HG03354 (cell line): ENCODE data around the gene MEDAG.

Source experiments
- ATAC-seq: cut with Tn5 transposase; IDR thresholded peaks from one replicate; pipeline ENCODE4 v1.9.1; 2021; ENCODE audit warnings: mild to moderate bottlenecking; ENCODE audit not compliant: unreplicated experiment, poor library complexity, severe bottlenecking

MEDAG gene

DNA sequence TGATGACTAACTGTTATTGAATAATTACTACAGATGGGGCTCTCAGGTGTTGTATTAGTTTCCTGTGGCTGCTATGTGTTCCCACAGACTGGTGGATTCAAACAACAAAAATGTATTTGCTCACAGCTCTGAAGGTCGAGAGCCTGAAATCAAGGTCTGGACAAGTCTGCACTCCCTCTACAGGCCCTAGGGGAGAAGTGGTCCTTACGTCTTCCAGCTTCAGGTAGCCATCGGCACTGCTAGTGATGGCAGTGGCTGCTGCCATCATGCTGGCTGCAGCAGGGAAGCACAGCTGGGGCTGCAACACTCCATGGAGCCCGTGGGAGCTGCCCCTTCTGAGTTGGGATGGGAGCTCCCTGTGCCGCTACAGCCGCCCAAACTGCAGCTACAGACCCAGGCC is 28.3 kb downstream of the MEDAG start:
- ATAC-seq: no peak

DNA sequence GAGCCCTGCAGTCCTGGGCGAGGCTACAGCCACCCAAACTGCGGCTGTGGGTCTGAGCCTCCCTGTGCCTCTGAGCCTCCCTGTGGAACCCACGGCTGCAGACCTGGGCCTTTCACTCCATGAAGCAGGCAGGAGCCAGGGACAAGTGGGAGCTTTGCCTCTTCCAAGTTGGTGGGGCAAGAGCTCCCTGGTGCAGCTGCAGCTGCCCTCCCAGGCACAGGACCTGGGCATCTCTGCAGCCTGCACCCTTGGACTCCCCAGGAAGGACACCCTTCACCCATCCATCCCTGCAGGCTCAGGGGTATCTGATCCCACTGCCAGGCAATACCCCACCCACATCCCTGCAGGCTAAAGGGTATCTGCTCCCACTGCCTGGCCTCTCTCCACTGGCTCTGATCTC is 28.7 kb downstream of the MEDAG start:
- no peak for ATAC-seq

DNA sequence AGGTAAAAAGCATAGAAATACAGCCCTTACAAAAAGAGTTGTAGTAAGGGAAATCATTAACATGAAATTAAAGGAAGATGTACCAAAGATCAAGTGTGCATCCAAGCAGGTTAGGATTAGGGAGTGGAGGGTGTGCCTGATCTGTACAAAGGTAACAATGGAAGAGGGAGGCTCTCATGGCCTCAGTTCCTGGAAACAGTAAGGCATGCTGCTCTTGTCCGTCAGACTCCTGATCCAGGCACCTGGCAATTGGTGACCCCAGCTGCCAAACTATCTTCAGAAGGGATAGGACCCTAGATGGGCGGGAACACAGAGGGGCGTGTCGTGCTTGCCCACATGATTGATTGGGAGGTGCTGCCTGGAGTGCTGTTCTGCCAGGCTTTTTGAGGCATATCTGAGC is 30.9 kb downstream of the MEDAG start:
- ATAC-seq: no peak

DNA sequence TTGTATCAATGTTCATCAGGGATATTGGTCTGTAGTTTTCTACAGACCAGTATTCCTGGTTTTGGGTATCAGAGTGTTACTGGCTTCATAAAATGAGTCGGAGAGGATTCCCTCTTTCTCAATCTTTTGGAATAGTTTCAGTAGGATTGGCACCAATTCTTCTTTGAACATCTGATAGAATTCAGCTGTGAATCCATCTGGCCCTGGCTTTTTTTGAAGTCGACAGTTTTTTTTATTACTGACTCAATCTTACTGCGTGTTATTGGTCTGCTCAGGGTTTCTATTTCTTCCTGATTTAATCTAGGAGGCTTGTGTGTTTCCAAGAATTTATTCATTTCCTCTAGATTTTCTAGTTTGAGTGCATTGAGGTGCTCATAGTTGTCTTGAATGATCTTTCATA is 37.8 kb downstream of the MEDAG start:
- ATAC-seq: no peak

DNA sequence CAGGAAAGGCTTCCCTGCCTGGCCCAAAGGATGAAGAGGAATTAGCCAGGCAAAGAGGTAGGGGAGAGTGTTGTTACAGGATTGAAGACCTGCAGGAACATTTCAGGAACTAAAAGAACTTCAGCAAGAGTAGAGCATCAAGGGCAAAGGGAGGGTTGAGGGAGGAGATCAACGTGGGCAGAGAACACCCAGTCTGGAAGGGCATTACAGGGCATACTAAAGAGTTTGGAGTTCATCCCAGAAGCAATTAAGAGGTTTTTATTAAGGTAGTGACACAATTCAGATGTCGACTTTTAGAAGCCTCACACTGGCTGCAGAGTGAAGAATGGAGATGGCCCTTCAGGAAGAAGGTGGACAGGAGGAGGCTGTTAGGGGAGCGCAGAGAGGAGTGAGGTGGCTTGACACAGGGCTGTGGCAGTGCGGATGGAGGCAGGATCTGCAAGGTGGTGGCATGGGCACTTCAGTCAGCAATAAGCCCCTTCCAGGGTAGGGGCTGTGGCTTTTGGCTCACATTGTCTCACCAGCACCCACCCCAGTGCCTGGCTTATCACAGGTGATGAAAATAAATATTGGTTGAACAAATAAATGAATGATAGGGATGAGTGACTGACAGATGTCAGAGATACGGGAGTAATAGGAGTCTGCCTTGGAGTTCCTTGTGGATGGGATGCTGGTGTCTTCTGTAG is 51.3 kb downstream of the MEDAG start:
- ATAC-seq: no peak

DNA sequence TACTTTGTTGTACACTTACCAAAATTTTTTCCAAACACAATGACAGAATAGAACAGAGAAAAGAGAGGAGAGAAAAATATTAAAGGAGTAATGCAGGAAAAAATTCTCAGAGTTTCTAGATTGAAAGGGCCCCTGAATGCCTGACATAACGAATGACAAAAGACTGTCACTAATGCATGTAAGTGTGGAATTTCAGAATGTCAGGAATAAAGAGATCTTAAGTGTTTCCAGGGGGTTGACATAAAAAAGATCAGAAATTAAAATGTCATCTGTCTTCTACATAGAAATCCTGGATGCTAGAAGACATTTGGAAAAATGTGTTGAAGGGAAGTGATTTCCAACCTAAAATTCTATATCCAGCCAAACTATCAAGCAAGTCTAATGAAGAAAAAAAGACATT is 53.6 kb downstream of the MEDAG start:
- no peak for ATAC-seq

DNA sequence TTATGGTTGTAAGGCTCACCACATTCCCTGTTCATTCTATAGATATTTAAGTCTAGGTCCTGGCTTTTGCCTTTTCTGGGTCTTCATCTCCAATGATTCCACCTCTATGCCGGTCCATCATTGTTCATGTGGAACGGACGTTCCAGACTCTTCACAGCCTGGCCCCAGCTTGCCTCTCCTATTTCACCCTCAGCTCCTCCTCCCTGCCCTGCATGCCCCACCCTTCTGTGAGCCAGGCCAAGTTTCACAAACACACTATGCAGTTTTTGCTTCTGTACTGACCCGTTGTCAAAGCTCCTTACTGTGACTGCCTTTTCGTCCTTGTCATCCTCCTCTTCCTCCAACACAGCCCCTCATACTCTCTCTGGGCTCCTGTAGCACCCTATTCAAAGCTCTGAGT is 57.7 kb downstream of the MEDAG start:
- no peak for ATAC-seq

DNA sequence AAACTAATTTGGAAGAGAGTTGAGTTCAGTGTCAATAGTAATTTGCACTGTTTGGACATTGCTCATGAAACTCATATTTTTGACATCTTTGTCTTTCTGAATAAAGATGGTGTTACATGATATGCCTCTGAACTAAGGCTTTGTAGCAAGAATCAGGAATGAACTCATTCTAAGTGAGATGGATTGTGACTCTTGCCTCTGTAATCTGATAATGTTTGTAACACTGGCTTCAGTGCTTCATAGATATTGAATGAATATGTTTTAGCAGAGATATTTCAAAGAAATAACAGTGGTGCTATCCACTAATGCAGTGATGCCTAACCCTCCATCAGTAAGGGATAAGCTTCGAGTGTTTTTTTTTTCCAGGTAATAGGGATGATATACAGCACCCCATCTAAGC is 59.3 kb downstream of the MEDAG start:
- no peak for ATAC-seq

DNA sequence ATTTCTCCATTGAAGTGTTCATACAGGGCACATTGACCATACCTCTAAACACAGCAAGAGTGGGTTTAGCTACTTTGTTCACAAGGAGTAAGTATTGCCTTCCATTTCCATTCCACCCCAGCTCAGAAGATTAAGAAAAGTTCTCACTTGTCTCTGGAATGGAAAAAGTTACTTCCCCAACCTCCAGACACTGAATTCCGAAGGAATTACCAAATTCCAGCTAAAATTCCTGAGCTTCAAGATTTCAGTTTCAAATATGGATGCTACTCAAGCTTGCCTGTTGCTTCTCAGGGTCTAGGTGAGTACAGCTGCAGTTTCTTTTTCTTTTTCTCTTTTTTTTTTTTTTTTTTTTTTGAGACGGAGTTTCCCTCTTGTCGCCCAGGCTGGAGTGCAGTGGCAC is 60.0 kb downstream of the MEDAG start:
- ATAC-seq: no peak

DNA sequence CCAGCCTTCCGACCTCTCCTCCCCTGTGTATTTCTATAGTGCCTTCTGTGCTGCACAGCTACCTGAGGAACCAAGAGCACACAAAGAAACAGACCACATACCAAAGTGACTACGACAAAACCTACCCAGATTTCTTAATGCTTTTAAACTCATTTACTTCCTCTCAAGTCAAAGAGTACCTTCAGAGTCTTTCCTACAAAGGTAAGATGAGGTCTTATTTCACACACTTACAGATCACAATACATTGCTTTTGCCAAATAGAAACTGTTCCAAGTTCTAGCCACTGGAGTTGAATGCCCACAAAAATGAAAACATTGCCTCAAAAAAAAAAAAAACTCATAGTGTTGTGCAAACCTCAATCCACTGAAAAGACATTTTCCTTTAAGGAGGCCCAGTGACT is 62.8 kb downstream of the MEDAG start:
- no peak for ATAC-seq

DNA sequence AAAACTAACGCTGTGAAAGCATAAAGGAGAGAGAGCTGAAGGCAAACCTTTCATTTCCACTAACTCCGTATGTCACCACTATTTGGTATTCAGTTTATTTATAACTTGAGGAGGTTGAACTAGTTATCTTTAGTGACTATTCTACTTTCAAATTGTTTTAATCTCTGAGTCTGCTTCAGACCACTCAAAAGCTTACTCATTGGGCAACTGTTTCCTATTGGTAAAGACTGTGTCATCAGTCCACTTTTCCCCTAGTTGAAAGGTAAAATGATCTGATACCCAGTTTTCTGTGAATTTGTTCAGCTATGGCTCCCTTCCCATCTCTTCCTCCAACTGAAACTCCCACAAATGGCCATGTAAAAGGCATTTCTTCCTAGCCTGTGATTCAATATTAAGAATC is 65.5 kb downstream of the MEDAG start:
- ATAC-seq: no peak

DNA sequence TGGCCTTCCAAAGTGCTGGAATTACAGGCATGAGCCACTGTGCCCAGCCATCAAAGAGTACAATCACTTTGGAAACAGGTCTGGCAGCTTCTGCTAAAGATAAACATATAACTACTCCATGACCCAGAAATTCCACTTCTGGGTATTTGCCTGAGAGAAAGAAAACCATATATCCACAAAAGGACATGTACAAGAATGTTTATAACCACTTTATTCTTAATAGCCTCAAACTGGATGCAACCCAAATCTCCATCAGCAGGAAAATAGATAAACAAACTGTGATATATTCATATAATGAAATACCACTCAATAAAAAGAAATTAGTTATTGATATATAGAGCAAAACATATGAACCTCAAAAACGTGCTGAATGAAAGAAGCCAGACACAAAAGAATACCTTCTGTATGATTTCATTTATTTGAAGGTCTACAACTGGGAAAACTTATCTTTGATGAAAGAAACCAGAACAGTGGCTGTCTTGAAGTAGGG is 66.9 kb downstream of the MEDAG start:
- ATAC-seq: no peak

DNA sequence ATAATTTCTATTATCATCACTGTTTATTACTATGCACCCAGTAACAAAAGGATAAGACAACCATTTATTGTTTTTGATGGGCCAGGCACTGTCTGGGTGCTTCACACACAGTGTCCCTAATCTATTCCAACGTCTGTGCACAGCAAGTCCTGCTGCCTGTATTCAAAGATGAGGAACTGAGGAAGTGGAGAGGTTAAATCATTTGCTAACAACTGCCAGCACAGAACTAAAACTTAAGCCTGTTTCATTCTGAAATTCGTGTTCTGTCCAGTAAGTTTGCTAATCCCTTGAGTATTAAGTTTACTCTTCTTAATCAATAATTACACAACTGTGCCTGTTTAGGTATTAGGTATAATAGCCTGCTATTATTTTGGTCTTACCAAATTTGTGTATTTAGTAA is 68.3 kb downstream of the MEDAG start:
- peak; percentile 63 for ATAC-seq
